Ascending aorta (tissue), 2 donors: ENCODE data around the gene STK32C. TPM values are rescaled to one million over a fixed set of nuclear protein-coding genes. Genes with fewer than 3 reads are reported as not detected.

Experiments
- DNase-seq, 2 donors: peaks; one replicate each; pipeline ENCODE4 v3.0.0-alpha.2; 2019; ENCODE audit warnings: low spot score in 2 of 2
- H3K27ac ChIP-seq, 2 donors: fragments of 200-600 bp; sonication (generic); one replicate each; pipeline ENCODE4 v1.5.1; 2016 to 2017; ENCODE audit warnings: mild to moderate bottlenecking in 1 of 2
- H3K27me3 ChIP-seq: fragments of 200-600 bp; sonication (generic); one replicate; pipeline ENCODE4 v1.5.1; 2017
- H3K36me3 ChIP-seq, 2 donors: fragments of 200-600 bp; sonication (generic); one replicate each; pipeline ENCODE4 v1.5.1; 2016
- H3K4me1 ChIP-seq, 2 donors: fragments of 200-600 bp; sonication (generic); one replicate each; pipeline ENCODE4 v1.5.1; 2016 to 2017; ENCODE audit warnings: mild to moderate bottlenecking in 1 of 2
- H3K4me3 ChIP-seq, 2 donors: fragments of 200-600 bp; sonication (generic); one replicate each; pipeline ENCODE4 v1.5.1; 2016 to 2017; ENCODE audit warnings: mild to moderate bottlenecking in 1 of 2
- H3K9me3 ChIP-seq, 2 donors: fragments of 200-600 bp; sonication (generic); one replicate each; pipeline ENCODE4 v1.5.1; 2016
- intact Hi-C: fragments of 100-400 bp; cut with DNase I; formaldehyde crosslinking; loops from one replicate; pipeline ENCODE4 v1.15.1; 2023
- total RNA-seq: library from RNA; depleted of rRNA; stranded (reverse); fragments of >200 nt; gene quantifications from one replicate; pipeline ENCODE4 v1.1.0, GENCODE V29; 2016
- TF ChIP-seq, protein P1 (sequence below), 3 experiments: fragments of 200-600 bp in 2 of 3; fragments of 450-650 bp in 1 of 3; sonication (generic) in 2 of 3; IDR thresholded peaks; one replicate each; pipeline ENCODE4 v1.5.1; 2016 to 2019; ENCODE audit warnings: antibody characterized with exemption in 3 of 3, mild to moderate bottlenecking in 1 of 3, moderate library complexity in 1 of 3

Gene STK32C
- total RNA-seq, 1 donor from 2014 or later, result 16.2 TPM

DNA sequence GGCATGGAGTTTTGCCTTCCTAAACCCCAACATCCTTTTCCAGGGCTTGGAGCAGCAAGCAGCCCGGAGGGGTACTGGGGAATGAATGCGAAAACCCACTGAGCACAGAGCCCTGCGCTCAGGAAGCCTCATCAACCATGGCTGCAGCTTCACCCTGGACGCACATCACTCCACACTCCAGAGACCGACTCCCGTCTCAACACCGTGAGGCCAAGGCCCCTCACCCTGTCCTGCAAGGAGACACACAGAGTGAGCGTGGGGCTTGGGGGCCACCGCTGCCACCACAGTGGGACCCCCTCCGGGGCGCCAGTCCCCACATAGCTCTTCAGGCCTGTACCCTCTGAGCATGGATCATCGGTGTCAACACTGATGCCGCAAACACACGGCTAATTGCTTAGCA, 79.1 kb downstream of the STK32C start:
- Histone ChIP-seq H3K4me1 (no peaks in the 10 kb centered on the region), H3K9me3 (no peaks in the 10 kb centered on the region), H3K4me3 (no peak overlapping the region), H3K27me3 (no peaks in the 10 kb centered on the region), H3K27ac (no peak overlapping the region), H3K36me3 (no peaks in the 10 kb centered on the region)
- TF ChIP-seq, protein P1, sequence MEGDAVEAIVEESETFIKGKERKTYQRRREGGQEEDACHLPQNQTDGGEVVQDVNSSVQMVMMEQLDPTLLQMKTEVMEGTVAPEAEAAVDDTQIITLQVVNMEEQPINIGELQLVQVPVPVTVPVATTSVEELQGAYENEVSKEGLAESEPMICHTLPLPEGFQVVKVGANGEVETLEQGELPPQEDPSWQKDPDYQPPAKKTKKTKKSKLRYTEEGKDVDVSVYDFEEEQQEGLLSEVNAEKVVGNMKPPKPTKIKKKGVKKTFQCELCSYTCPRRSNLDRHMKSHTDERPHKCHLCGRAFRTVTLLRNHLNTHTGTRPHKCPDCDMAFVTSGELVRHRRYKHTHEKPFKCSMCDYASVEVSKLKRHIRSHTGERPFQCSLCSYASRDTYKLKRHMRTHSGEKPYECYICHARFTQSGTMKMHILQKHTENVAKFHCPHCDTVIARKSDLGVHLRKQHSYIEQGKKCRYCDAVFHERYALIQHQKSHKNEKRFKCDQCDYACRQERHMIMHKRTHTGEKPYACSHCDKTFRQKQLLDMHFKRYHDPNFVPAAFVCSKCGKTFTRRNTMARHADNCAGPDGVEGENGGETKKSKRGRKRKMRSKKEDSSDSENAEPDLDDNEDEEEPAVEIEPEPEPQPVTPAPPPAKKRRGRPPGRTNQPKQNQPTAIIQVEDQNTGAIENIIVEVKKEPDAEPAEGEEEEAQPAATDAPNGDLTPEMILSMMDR (IDR thresholded peaks at IDR 0.05), result no peak
- no peak for DNase-seq
- intact Hi-C loops, result loop anchor here (10.0 kb wide), 1 partner anchor 416 kb away; no protein-coding TSS in a partner anchor

DNA sequence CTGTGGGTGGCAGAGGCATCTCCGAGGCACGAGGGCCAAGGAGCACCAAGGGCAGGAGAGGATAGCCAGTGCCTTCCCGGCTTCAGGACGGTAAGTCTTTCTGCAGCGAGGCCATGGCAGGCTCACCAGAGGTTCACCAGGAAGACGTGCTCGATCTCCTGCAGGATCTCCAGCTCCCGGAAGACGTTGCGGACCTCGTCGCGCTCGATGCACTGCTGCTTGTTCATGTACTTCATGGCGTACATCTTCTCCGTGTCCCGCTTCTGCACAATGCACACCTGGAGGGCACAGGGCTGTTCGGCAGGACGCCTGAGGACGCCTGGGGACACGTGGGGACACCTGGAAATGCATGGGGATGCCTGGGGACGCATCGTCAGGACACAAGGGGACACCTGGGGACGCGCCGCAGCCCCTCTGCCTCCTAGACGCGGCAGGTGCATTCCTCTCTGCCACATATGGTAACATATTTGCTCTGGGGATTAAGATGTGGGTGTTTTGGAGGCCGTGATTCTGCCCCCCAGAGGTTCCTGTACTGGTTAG, 79.8 kb downstream of the STK32C start:
- TF ChIP-seq, protein P1 (IDR thresholded peaks at IDR 0.05), result no peak
- H3K27me3 ChIP-seq, result no peaks in the 10 kb centered on the region
- intact Hi-C loops, result loop anchor here (10.0 kb wide), 1 partner anchor 417 kb away; no protein-coding TSS in a partner anchor
- no peaks in the 10 kb centered on the region for H3K36me3 ChIP-seq
- H3K4me3 ChIP-seq, result no peak overlapping the region
- H3K27ac ChIP-seq, result no peak overlapping the region
- no peaks in the 10 kb centered on the region for H3K9me3 ChIP-seq
- no peak for DNase-seq
- H3K4me1 ChIP-seq, result no peaks in the 10 kb centered on the region

DNA sequence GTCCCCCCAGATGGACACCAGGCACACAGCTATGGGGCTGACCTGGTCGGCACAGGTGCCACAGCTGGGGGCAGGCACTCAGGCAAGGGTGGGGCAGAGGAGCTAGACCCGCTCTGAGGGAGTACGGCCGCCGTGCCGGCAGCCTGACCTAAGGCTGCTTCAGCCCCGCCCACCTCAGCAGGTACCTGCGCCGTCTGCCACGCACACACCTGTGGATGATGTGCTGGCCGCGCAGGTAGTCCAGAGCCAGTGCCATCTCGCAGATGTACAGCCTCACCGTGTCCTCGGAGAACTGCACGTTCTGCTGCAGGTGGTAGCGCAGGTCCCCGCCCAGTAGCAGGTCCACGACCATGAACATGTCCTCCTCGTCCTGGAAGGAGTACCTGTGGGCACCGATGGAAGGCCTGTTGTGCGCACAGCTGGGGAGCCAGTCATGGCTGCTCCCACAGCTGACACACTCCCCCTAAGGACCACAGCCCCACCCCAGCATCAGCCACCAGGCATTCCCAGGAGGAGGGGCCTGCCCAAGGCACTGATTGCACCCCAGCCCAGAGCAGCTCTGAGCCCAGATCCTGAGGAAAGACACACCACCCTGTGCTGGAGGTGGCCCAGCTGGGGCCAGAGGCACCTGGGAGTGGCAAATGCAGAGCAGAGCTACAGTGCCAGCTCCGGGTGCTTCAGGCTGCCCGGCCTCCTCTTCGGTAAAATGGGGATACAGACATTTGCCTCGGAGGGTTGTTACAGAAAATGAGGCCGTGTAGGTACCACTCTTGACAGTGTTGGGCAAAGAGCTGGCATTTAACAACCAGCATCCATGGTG, 81.0 kb downstream of the STK32C start:
- no peak overlapping the region for H3K27ac ChIP-seq
- TF ChIP-seq, protein P1 (IDR thresholded peaks at IDR 0.05), result no peak
- no peaks in the 10 kb centered on the region for H3K9me3 ChIP-seq
- no peaks in the 10 kb centered on the region for H3K36me3 ChIP-seq
- no peak overlapping the region for H3K4me3 ChIP-seq
- no peak for DNase-seq
- no peaks in the 10 kb centered on the region for H3K27me3 ChIP-seq
- H3K4me1 ChIP-seq, result no peaks in the 10 kb centered on the region
- intact Hi-C loops, result loop anchor here (10.0 kb wide), 1 partner anchor 418 kb away; no protein-coding TSS in a partner anchor

DNA sequence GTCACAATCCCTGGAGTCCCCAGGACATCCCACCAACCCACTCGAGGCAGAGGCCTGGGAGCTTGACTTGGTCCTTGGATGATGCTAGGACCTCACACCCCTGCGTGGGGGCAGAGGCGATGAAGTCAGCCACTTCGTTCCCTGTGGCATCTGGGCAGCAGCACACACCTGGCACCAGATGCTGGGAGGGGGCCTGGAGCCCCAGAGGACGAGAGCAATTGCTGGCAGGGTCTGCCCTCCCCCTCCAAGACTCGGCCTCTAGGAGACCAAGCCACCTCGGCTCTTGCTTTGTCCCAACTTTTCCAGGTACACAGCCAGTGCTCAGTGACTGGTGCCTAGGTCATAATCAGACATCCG, 81.9 kb downstream of the STK32C start:
- H3K4me1 ChIP-seq, result no peaks in the 10 kb centered on the region

DNA sequence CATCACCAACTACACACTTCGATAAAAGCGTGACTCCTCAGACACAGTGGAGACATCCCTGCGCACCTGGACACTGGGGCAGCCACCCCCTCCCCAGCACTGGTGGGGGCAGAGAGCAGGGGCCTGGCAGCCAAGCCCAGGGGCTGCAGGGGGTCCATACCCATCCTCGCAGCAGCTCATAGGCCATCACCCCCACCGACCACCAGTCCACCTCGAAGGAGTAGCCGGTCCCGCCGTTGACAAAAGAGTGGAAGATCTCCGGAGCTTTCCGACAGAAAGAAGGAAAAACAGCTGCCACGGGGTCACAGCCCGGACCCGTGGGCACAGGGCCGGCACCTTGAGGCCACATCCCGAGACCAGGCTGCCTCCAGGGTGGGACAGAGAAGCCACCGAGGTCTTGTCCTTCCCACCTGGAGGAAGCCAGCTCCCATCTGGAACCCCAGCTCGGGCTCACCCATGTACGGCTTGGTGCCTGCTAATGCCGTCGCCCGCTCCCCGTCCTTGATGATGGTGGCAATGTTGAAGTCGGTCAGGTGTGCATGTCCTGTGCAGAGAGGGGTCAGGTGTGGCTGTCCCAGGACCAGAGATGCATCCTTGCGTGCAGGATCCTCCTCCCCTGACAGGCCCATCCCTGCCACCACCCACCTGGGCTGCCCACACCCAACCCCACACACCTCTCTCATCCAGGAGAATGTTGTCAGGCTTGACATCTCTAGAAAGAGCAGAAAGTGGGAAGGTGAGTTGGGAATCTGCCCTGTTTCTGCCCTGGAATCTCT, 82.5 kb downstream of the STK32C start:
- H3K4me3 ChIP-seq, result no peak overlapping the region
- H3K27me3 ChIP-seq, result no peaks in the 10 kb centered on the region
- intact Hi-C loops, result loop anchor here (10.0 kb wide), 1 partner anchor 420 kb away; no protein-coding TSS in a partner anchor
- DNase-seq, result no peak
- H3K4me1 ChIP-seq, result no peaks in the 10 kb centered on the region
- no peaks in the 10 kb centered on the region for H3K9me3 ChIP-seq
- H3K36me3 ChIP-seq, result no peaks in the 10 kb centered on the region
- H3K27ac ChIP-seq, result no peak overlapping the region
- TF ChIP-seq, protein P1 (IDR thresholded peaks at IDR 0.05), result no peak

More for the DNA sequence above, 81.9 kb downstream of the STK32C start:
- TF ChIP-seq, protein P1 (IDR thresholded peaks at IDR 0.05), result no peak
- Histone ChIP-seq H3K27ac (no peak overlapping the region), H3K36me3 (no peaks in the 10 kb centered on the region), H3K9me3 (no peaks in the 10 kb centered on the region), H3K4me3 (no peak overlapping the region), H3K27me3 (no peaks in the 10 kb centered on the region)
- no peak for DNase-seq
- intact Hi-C loops, result loop anchor here (10.0 kb wide), 1 partner anchor 419 kb away; no protein-coding TSS in a partner anchor
